ENCODE data around the gene SRSF2.
A peak's percentile ranks its signal among the peaks of the same experiment; 100 is the strongest.
"Not testable (repeated sequence)": the region's sequence is repeated elsewhere in the genome, so short reads cannot be mapped to it uniquely, and the experiment has no call there.

SRSF2 gene

GRCh38 chr17:76742958-76743357 lies 5.8 kb upstream of the SRSF2 start:
- CTCF ChIA-PET = no interaction called here
- POLR2A ChIA-PET = no interaction called here
- TF ChIP-seq FOXM1 (IDR thresholded peaks at IDR 0.05; ENCODE audit: borderline replicate concordance) = no peak
- no peak for TF ChIP-seq L3MBTL2 (conservative IDR thresholded peaks at IDR 0.05)
- TF ChIP-seq HDGF (IDR thresholded peaks at IDR 0.05; ENCODE audit: borderline replicate concordance) = no peak
- TF ChIP-seq SUZ12 (IDR thresholded peaks at IDR 0.05) = no peak
- TF ChIP-seq CTBP1 (IDR thresholded peaks at IDR 0.05; ENCODE audit: borderline replicate concordance) = no peak
- TF ChIP-seq ARNT (IDR thresholded peaks at IDR 0.05) = no peak
- no peak for DNase-seq (ENCODE audit: extremely low spot score)

- 0 out of 2 replicates have a peak, but pooled peaks have one; percentile 5 for TF ChIP-seq PKNOX1 (IDR thresholded peaks at IDR 0.05)
- TF ChIP-seq BHLHE40 (IDR thresholded peaks at IDR 0.05; ENCODE audit: borderline replicate concordance) = no peak
- TF ChIP-seq ELF4 (IDR thresholded peaks at IDR 0.05) = no peak
- TF ChIP-seq ZNF384 (IDR thresholded peaks at IDR 0.05) = peak; percentile 32; the same call in 1 of the 2 replicates
- no peak for TF ChIP-seq LEF1 (IDR thresholded peaks at IDR 0.05; ENCODE audit: borderline replicate concordance)
- TF ChIP-seq HDGF (IDR thresholded peaks at IDR 0.05; ENCODE audit: borderline replicate concordance) = no peak
- ChIA-PET POLR2A (no interaction called here), CTCF (interaction anchor here (0.6 kb wide), 1 partner anchor 33 kb away, joined by 3 read pairs; no protein-coding TSS in a partner anchor)
- no peak for DNase-seq (ENCODE audit: extremely low spot score)
Measured at GRCh38 chr17:76740329-76741118, 3.4 kb upstream of the SRSF2 start.

- DNase-seq (ENCODE audit: extremely low spot score) = not testable (repeated sequence)
- ChIA-PET POLR2A (interaction anchor here (0.6 to 5.2 kb wide), 3 partner anchors 13 to 153 kb away, joined by 3 to 58 read pairs (median 29); partner anchors contain the start of genes JMJD6, METTL23 and MXRA7), CTCF (interaction anchor here (0.6 to 0.7 kb wide), 2 partner anchors 26 to 316 kb away, joined by 3 to 6 read pairs; no protein-coding TSS in a partner anchor)
Measured at GRCh38 chr17:76739568-76740115, 2.5 kb upstream of the SRSF2 start.

GRCh38 chr17:76738468-76738850 lies 1.3 kb upstream of the SRSF2 start:
- no peak for DNase-seq (ENCODE audit: extremely low spot score)
- no peak for TF ChIP-seq FOXK2 (IDR thresholded peaks at IDR 0.05)
- TF ChIP-seq ZNF384 (IDR thresholded peaks at IDR 0.05) = no peak
- no peak for TF ChIP-seq LEF1 (IDR thresholded peaks at IDR 0.05; ENCODE audit: borderline replicate concordance)
- no peak for TF ChIP-seq NFRKB (IDR thresholded peaks at IDR 0.05)
- TF ChIP-seq FOXM1 (IDR thresholded peaks at IDR 0.05; ENCODE audit: borderline replicate concordance) = no peak
- no peak for TF ChIP-seq CTBP1 (IDR thresholded peaks at IDR 0.05; ENCODE audit: borderline replicate concordance)
- no peak for TF ChIP-seq HDGF (IDR thresholded peaks at IDR 0.05; ENCODE audit: borderline replicate concordance)
- no peak for TF ChIP-seq FOXA1 (IDR thresholded peaks at IDR 0.05)
- no peak for TF ChIP-seq TARDBP (IDR thresholded peaks at IDR 0.05)
- no peak for TF ChIP-seq L3MBTL2 (conservative IDR thresholded peaks at IDR 0.05)
- no peak for TF ChIP-seq PKNOX1 (IDR thresholded peaks at IDR 0.05)
- ChIA-PET CTCF (no interaction called here), POLR2A (interaction anchor here (1.0 to 5.2 kb wide), 6 partner anchors 10 to 45 kb away, joined by 3 to 58 read pairs (median 8); partner anchors contain the start of genes JMJD6, METTL23 and MXRA7)

- POLR2A ChIA-PET = interaction anchor here (0.5 to 5.2 kb wide), 18 partner anchors 11 to 301 kb away, joined by 3 to 58 read pairs (median 4); partner anchors contain the start of genes JMJD6, METTL23 and MXRA7
- TF ChIP-seq L3MBTL2 (conservative IDR thresholded peaks at IDR 0.05) = peak; percentile 81
- TF ChIP-seq FOXM1 (IDR thresholded peaks at IDR 0.05; ENCODE audit: borderline replicate concordance) = no peak
- DNase-seq (ENCODE audit: extremely low spot score) = peak; percentile 94
- CTCF ChIA-PET = interaction anchor here (0.7 kb wide), 1 partner anchor 50 kb away, joined by 4 read pairs; no protein-coding TSS in a partner anchor
Measured at GRCh38 chr17:76737676-76738467, 741 bp upstream of the SRSF2 start, which contains the start of gene MFSD11. MFSD11 (plus strand) TSS chr17:76738119; CDS start chr17:76738353, 234 bp downstream.

- peak; percentile 46 for DNase-seq (ENCODE audit: extremely low spot score)
- TF ChIP-seq HDGF (IDR thresholded peaks at IDR 0.05; ENCODE audit: borderline replicate concordance) (no peak), BHLHE40 (IDR thresholded peaks at IDR 0.05; ENCODE audit: borderline replicate concordance) (no peak), LEF1 (IDR thresholded peaks at IDR 0.05; ENCODE audit: borderline replicate concordance) (peak; percentile 87), CTBP1 (IDR thresholded peaks at IDR 0.05; ENCODE audit: borderline replicate concordance) (no peak), FOXM1 (IDR thresholded peaks at IDR 0.05; ENCODE audit: borderline replicate concordance) (no peak)
- CTCF ChIA-PET = no interaction called here
- POLR2A ChIA-PET = interaction anchor here (0.6 to 5.2 kb wide), 19 partner anchors 9 to 352 kb away, joined by 3 to 58 read pairs (median 4); partner anchors contain the start of genes JMJD6, METTL23, MXRA7 and SPHK1
Measured at GRCh38 chr17:76736349-76737081, 616 bp downstream of the SRSF2 start.

All from HEK293T (cell line).